Measurements from ENCODE around the gene LITAFD. TPM values are rescaled to one million over a fixed set of nuclear protein-coding genes. Genes with fewer than 3 reads are reported as not detected.
A peak's percentile ranks its signal among the peaks of the same experiment; 100 is the strongest.

The LITAFD gene
- total and polyA plus RNA-seq, 10 donors: not detected

GRCh38 chr16:8886593-8887430, 4.7 kb downstream of the LITAFD start:
- Histone ChIP-seq H3K27me3 (replicated peaks in 1 of 7) (peaks cover 0 to 37% (median 0%) of the 10 kb centered on the region in 7 donors), H3K27ac (no peak overlapping the region), H3K36me3 (peaks cover 0 to 41% (median 19%) of the 10 kb centered on the region in 6 donors), H3K9me3 (no peaks in the 10 kb centered on the region), H3K4me3 (no peak overlapping the region), H3K4me1 (peaks cover 0 to 39% (median 16%) of the 10 kb centered on the region in 6 donors)
- DNase-seq: peak; percentile 37
- intact Hi-C loops (cut with DNase I; ENCODE audit: low total_unique reads): no loop called here
- TF ChIP-seq, protein P1, sequence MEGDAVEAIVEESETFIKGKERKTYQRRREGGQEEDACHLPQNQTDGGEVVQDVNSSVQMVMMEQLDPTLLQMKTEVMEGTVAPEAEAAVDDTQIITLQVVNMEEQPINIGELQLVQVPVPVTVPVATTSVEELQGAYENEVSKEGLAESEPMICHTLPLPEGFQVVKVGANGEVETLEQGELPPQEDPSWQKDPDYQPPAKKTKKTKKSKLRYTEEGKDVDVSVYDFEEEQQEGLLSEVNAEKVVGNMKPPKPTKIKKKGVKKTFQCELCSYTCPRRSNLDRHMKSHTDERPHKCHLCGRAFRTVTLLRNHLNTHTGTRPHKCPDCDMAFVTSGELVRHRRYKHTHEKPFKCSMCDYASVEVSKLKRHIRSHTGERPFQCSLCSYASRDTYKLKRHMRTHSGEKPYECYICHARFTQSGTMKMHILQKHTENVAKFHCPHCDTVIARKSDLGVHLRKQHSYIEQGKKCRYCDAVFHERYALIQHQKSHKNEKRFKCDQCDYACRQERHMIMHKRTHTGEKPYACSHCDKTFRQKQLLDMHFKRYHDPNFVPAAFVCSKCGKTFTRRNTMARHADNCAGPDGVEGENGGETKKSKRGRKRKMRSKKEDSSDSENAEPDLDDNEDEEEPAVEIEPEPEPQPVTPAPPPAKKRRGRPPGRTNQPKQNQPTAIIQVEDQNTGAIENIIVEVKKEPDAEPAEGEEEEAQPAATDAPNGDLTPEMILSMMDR (IDR thresholded peaks at IDR 0.05 in 8 of 11, conservative IDR thresholded peaks at IDR 0.05 in 3 of 11): no peak
- TF ChIP-seq POLR2A (IDR thresholded peaks at IDR 0.05) (no peak), POLR2AphosphoS5 (IDR thresholded peaks at IDR 0.05) (peak in 1 of 3 donors; percentile 9)
- WGBS, 5 donors: 73 to 85% (median 76%) methylated on average over 17 to 19 of the region's 19 CpGs

DNA sequence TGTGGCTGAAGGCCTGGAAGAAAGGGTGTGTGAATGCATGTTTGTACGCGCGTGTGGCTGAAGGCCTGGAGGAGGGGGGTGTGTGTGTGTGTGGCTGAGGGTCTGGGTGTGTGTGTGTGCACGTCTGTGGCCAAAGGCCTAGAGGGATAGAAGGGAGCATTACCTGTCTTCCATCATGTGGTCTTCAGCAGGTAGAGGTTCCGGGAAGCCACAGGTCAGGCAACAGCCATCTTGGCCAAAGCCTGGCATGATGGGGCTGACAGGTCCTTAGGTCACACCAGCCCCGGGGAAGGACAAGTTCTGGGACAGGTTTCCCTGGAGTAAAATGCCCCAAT, 5.2 kb downstream of the LITAFD start:
- peak; percentile 64 for DNase-seq
- Histone ChIP-seq H3K4me1 (peaks cover 1 to 45% (median 21%) of the 10 kb centered on the region in 6 donors), H3K9me3 (no peaks in the 10 kb centered on the region), H3K27ac (no peak overlapping the region), H3K36me3 (peaks cover 0 to 47% (median 22%) of the 10 kb centered on the region in 6 donors), H3K27me3 (replicated peaks in 1 of 7) (peaks cover 0 to 31% (median 0%) of the 10 kb centered on the region in 7 donors), H3K4me3 (no peak overlapping the region)
- intact Hi-C loops (cut with DNase I; ENCODE audit: low total_unique reads): no loop called here
- WGBS, 5 donors: 86 to 93% (median 88%) methylated on average over 5 to 6 of the region's 6 CpGs
- peak in 1 of 3 donors; percentile 10 for TF ChIP-seq POLR2AphosphoS5 (IDR thresholded peaks at IDR 0.05)
- TF ChIP-seq, protein P1 (IDR thresholded peaks at IDR 0.05 in 8 of 11, conservative IDR thresholded peaks at IDR 0.05 in 3 of 11): no peak

GRCh38 chr16:8887952-8888560, 5.9 kb downstream of the LITAFD start:
- peak; percentile 73 for DNase-seq
- intact Hi-C loops (cut with DNase I; ENCODE audit: low total_unique reads): no loop called here
- 84 to 91% (median 85%) methylated on average over 15 to 16 of the region's 16 CpGs for WGBS, 5 donors

DNA sequence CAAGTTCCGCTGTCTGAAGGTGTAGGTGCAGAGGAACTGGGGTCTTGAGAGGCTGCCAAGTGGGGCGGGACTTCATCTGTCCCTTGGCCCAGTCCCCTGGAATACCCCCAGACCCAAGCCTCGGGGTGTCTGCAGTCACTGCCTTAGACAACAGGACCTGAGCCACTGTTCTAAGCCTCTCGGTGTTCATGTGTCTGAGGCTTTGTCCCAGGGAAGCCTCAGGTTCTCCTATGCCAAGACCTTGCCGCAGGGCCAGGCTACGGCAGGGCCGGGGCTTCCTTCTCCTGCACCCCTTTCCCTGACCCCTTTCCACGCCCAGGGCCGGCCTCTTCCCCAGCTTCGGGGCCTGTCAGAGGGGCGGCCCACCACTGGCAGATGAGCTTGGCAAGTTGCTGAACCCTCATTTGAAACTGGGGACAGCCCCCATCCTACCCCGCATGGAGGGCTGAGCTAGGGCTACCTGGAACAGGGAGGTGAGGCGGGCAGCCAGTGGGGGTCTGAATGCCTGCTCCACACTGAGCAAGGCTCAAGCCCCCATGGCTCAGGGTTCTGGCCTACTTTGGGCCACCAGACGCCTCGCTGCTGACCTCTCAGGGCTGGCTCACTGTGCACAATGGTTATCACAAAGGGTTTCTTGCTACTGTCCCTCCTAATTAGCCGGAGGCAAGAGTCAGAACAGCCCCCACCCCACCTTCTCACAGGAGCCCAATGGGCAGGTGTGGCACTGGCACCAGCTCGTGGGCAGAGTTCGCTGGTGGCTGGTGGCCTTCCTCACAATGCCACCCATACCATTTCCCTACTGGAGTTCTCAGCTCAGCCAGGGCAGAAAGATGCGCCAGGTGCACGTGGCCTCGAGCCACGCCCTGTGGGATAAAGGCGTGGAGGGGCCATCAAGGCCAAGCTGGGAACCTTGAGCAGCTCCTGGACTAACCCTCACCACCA, 7.1 kb downstream of the LITAFD start:
- Histone ChIP-seq H3K27ac (no peak overlapping the region), H3K9me3 (no peaks in the 10 kb centered on the region), H3K4me1 (peaks cover 5 to 61% (median 23%) of the 10 kb centered on the region in 6 donors), H3K4me3 (no peak overlapping the region), H3K36me3 (peaks cover 0 to 65% (median 35%) of the 10 kb centered on the region in 6 donors), H3K27me3 (replicated peaks in 1 of 7) (peaks cover 0 to 17% (median 0%) of the 10 kb centered on the region in 7 donors)
- 86 to 87% (median 87%) methylated on average over 12 to 23 of the region's 23 CpGs for WGBS, 5 donors
- DNase-seq: peak; percentile 69
- intact Hi-C loops (cut with DNase I; ENCODE audit: low total_unique reads): no loop called here
- TF ChIP-seq POLR2A (IDR thresholded peaks at IDR 0.05) (no peak), POLR2AphosphoS5 (IDR thresholded peaks at IDR 0.05) (peak; percentile 23 to 57 (median 36))

More at GRCh38 chr16:8887952-8888560, 5.9 kb downstream of the LITAFD start:
- no peak overlapping the region for H3K27ac ChIP-seq
- H3K27me3 ChIP-seq (replicated peaks in 1 of 7): peaks cover 0 to 27% (median 0%) of the 10 kb centered on the region in 7 donors
- H3K36me3 ChIP-seq: peaks cover 0 to 53% (median 24%) of the 10 kb centered on the region in 6 donors
- H3K9me3 ChIP-seq: no peaks in the 10 kb centered on the region
- H3K4me1 ChIP-seq: peaks cover 5 to 51% (median 23%) of the 10 kb centered on the region in 6 donors
- TF ChIP-seq POLR2A (IDR thresholded peaks at IDR 0.05) (no peak), POLR2AphosphoS5 (IDR thresholded peaks at IDR 0.05) (peak in 2 of 3 donors; percentile 26 to 28)
- H3K4me3 ChIP-seq: no peak overlapping the region

All from spleen (tissue), 11 donors.